OCI-LY3 (cell line): ENCODE results near the gene WDR5.

Source experiments
- H2AFZ ChIP-seq: fragments of 200-600, 300-600 bp; shearing (Covaris generic); 2 replicates; pipeline ENCODE4 v1.6.0; 2014; ENCODE audit warnings: antibody characterized with exemption, low read depth, low read length
- H3K27ac ChIP-seq: fragments of 200-600, 300-600 bp; sonication (generic); 2 replicates; pipeline ENCODE4 v1.5.1; 2014; ENCODE audit warnings: mild to moderate bottlenecking, low read length, moderate library complexity, mixed read lengths
- H3K27me3 ChIP-seq: fragments of 200-600, 300-600 bp; sonication (generic); 2 replicates; pipeline ENCODE4 v1.6.1; 2014; ENCODE audit warnings: low read depth, low read length, mixed read lengths
- H3K36me3 ChIP-seq: fragments of 200-600, 300-600 bp; sonication (generic); replicated peaks from 2 replicates; pipeline ENCODE3; 2014; ENCODE audit warnings: low read depth, low read length, mixed read lengths
- H3K4me1 ChIP-seq: fragments of 300-600, 200-600 bp; sonication (generic); 2 replicates; pipeline ENCODE4 v1.6.1; 2014; ENCODE audit warnings: low read length, mixed read lengths
- H3K4me2 ChIP-seq: fragments of 200-600, 300-600 bp; sonication (generic); 2 replicates; pipeline ENCODE4 v1.6.1; 2014; ENCODE audit warnings: low read length, mixed read lengths
- H3K4me3 ChIP-seq: fragments of 300-600, 200-600 bp; sonication (generic); 2 replicates; pipeline ENCODE4 v1.5.1; 2014; ENCODE audit warnings: antibody characterized with exemption, mild to moderate bottlenecking, low read length, moderate library complexity
- H3K79me2 ChIP-seq: fragments of 300-600, 200-600 bp; shearing (Covaris generic); 2 replicates; pipeline ENCODE4 v1.6.1; 2014; ENCODE audit warnings: mild to moderate bottlenecking, low read length, mixed read lengths
- H3K9ac ChIP-seq: fragments of 300-600, 200-600 bp; shearing (Covaris generic); 2 replicates; pipeline ENCODE4 v1.6.0; 2014; ENCODE audit warnings: mild to moderate bottlenecking, low read length, moderate library complexity
- H3K9me3 ChIP-seq: fragments of 200-600, 300-600 bp; shearing (Covaris generic); 2 replicates; pipeline ENCODE4 v1.6.1; 2014; ENCODE audit warnings: low read length, mixed read lengths; ENCODE audit not compliant: insufficient read depth
- H4K20me1 ChIP-seq: fragments of 200-600, 300-600 bp; sonication (generic); 2 replicates; pipeline ENCODE4 v1.6.1; 2016; ENCODE audit warnings: low read length, mixed read lengths; ENCODE audit not compliant: insufficient read depth
- CTCF ChIP-seq: fragments of 200-600, 300-600 bp; sonication (generic); IDR thresholded peaks from 2 replicates; pipeline ENCODE4 v1.5.1; 2014; ENCODE audit warnings: antibody characterized with exemption, low read length, low read depth
- EZH2phosphoT487 ChIP-seq: fragments of 200-600 bp; shearing (Covaris generic); IDR thresholded peaks from 2 replicates; pipeline ENCODE4 v1.6.1; 2018; ENCODE audit warnings: antibody characterized with exemption, mixed run types, low read depth

Gene WDR5

DNA sequence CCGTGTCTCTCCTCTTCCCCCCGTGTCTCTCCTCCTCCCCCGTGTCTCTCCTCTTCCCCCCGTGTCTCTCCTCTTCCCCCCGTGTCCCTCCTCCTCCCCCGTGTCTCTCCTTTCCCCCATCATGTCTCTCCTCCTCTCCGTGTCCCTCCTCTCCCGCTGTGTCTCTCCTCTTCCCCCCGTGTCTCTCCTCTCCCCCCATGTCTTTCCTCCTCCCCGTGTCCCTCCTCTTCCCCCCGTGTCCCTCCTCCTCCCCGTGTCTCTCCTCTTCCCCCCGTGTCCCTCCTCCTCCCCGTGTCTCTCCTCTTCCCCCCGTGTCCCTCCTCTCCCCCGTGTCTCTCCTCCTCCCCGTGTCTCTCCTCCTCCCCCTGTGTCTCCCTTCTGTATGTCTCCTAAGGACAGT, 41.3 kb downstream of the WDR5 start:
- Histone ChIP-seq H3K79me2 (no peaks in the 10 kb centered on the region), H2AFZ (no peak overlapping the region), H3K9me3 (no peaks in the 10 kb centered on the region), H3K27me3 (peaks cover 16% of the 10 kb centered on the region), H3K36me3 (no peaks in the 10 kb centered on the region), H3K4me2 (no peak overlapping the region), H3K4me1 (peaks cover 40% of the 10 kb centered on the region), H4K20me1 (no peaks in the 10 kb centered on the region), H3K4me3 (no peak overlapping the region), H3K27ac (no peak overlapping the region), H3K9ac (no peak overlapping the region)
- no peak for TF ChIP-seq CTCF
- no peak for TF ChIP-seq EZH2phosphoT487

DNA sequence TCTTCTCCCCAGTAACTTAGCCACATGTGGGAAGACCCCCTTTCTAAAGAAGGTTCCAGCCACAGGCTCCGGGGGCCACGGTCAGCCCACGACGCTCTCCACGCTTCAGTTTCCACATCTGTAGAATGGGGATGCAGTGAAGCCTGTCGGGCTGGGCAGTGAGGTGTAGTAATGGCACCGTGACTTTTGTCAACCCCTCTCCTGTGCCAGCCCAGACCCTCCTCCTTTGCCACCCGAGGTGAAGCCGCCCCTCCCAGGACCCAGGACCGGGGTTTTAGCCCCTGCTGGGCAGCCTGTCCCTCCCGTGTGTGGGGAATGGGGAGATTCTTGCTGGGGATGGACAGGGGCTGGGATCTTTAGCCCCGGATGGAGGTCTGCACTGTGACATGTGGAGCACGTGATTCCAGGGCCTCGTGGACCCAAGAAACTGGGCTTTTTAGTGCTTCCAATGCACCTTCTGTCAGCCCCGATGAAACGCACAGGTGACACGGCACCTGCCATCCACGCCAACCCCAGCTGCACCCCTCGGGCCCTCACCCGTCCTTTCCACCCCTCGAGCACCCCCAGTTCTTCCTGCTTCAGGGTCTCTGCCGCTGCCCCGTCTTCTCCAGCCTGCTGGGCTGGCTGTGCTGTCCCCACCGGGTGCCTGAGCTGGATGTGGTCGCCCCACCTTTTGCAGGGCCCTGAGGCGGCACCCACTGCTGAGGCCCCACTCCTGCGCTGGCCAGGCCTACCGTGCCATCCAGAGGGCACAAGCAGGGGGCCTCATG, 41.9 kb downstream of the WDR5 start:
- Histone ChIP-seq H3K79me2 (0 out of 2 replicates have a peak, but pooled peaks cover 2% of the 10 kb centered on the region), H3K9me3 (no peaks in the 10 kb centered on the region), H3K9ac (no peak overlapping the region), H3K4me3 (no peak overlapping the region), H3K4me1 (peaks cover 47% of the 10 kb centered on the region), H3K4me2 (no peak overlapping the region), H2AFZ (no peak overlapping the region), H3K27me3 (peaks cover 16% of the 10 kb centered on the region), H4K20me1 (no peaks in the 10 kb centered on the region), H3K27ac (no peak overlapping the region), H3K36me3 (no peaks in the 10 kb centered on the region)
- TF ChIP-seq EZH2phosphoT487 (no peak), CTCF (no peak)

DNA sequence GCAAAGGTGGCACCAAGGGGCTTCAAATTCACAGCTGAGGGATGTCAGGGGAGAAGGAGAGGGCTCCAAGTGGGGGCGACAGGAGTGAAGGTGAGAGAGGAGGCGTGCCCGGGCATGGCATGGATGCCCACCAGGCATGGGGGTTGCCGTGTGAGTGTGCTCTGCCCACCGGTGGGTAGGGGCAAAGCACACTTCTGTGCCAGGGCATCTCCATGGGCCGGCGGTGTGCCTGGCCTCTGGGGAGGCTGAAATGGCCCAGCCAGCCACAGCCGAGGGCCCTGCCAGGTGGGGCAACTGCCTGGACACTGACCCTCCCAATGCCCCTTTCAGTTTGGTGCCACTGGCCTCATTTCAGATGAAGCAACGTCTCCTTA, 42.5 kb downstream of the WDR5 start:
- Histone ChIP-seq H3K79me2 (0 out of 2 replicates have a peak, but pooled peaks cover 3% of the 10 kb centered on the region), H3K36me3 (no peaks in the 10 kb centered on the region), H3K4me1 (peaks cover 49% of the 10 kb centered on the region), H3K9me3 (no peaks in the 10 kb centered on the region), H2AFZ (no peak overlapping the region), H3K4me2 (no peak overlapping the region), H3K9ac (no peak overlapping the region), H4K20me1 (no peaks in the 10 kb centered on the region), H3K27me3 (peaks cover 16% of the 10 kb centered on the region), H3K27ac (no peak overlapping the region), H3K4me3 (no peak overlapping the region)
- no peak for TF ChIP-seq EZH2phosphoT487
- no peak for TF ChIP-seq CTCF

DNA sequence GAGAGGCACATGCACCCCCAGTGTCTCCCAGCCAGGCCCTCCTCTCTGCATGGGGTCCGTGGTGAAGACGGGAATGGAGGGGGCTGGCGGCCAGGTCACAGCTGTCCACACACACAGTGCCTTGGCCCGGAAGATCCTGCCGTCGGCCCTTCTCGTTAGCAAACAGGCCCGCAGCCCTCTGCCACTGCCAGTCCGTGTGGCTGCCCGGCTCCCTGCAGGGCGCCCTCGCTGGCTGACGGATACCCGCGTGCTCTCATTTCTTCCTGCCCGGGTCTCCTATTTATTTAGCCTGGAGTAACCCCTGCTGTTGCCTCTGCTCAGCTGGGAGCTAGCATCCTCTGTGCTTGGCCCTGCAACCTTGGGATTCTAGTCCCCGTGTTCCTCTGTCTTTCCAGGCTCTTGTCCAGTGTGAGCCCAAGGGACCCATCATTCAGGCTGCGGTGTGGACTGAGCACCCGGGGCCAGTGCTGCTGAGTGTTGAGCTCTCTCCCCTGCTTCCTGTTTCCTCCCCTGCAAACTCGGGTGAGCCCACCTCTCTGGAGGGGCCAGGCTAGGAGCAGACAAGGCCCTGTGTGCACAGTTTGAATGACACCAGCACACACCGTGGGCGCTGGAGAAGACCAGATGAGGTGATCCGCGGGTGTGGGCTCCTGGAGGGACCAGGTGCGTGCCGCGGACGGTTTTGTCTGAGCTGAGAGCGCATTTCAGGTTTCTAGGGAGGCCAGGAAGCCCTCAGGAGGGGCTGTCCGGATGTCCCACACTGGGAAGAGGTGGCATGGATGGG, 43.1 kb downstream of the WDR5 start:
- H3K27me3 ChIP-seq, result peaks cover 16% of the 10 kb centered on the region
- no peak overlapping the region for H3K9ac ChIP-seq
- H3K27ac ChIP-seq, result no peak overlapping the region
- H3K36me3 ChIP-seq, result no peaks in the 10 kb centered on the region
- no peak overlapping the region for H2AFZ ChIP-seq
- H3K9me3 ChIP-seq, result no peaks in the 10 kb centered on the region
- TF ChIP-seq CTCF (no peak), EZH2phosphoT487 (no peak)
- no peak overlapping the region for H3K4me2 ChIP-seq
- 0 out of 2 replicates have a peak, but pooled peaks cover 3% of the 10 kb centered on the region for H3K79me2 ChIP-seq
- H4K20me1 ChIP-seq, result no peaks in the 10 kb centered on the region
- H3K4me1 ChIP-seq, result peaks cover 43% of the 10 kb centered on the region
- H3K4me3 ChIP-seq, result no peak overlapping the region
